Measurements from ENCODE around the gene REELD1. TPM values are rescaled to one million over a fixed set of nuclear protein-coding genes. Genes with fewer than 3 reads are reported as not detected.

Gene REELD1
- total and polyA plus RNA-seq, 2 donors (not counting 3 experiments of a cell fraction or from before 2014, with no cell fraction given): not detected

GRCh38 chr4:146210890-146211289 is 3.4 kb upstream of the REELD1 start:
- Histone ChIP-seq H3K79me2 (ENCODE audit: control insufficient read depth, insufficient read depth, low read length) (no peaks in the 10 kb centered on the region), H3K36me3 (ENCODE audit: control insufficient read depth in 2 of 2, extremely low read depth in 1 of 2, insufficient read depth in 2 of 2, low read length in 2 of 2) (no peaks in the 10 kb centered on the region), H3K27me3 (ENCODE audit: control insufficient read depth in 2 of 2, insufficient read depth in 2 of 2, low read length in 2 of 2) (peaks cover 2 to 16% of the 10 kb centered on the region in 2 experiments), H4K20me1 (replicated peaks; ENCODE audit: control insufficient read depth, extremely low read depth, insufficient read depth, low read length) (no peaks in the 10 kb centered on the region), H2AFZ (ENCODE audit: low read depth, low read length) (no peak overlapping the region), H3K4me3 (replicated peaks in 1 of 3; ENCODE audit: insufficient read depth in 1 of 3, low read depth in 1 of 3, low read length in 3 of 3) (no peak overlapping the region), H3K4me1 (ENCODE audit: control insufficient read depth, extremely low read depth, insufficient read depth, low read length) (no peaks in the 10 kb centered on the region), H3K9me1 (replicated peaks; ENCODE audit: control insufficient read depth, extremely low read depth, insufficient read depth, low read length) (no peaks in the 10 kb centered on the region), H3K27ac (ENCODE audit: insufficient read depth, low read depth, low read length) (no peak overlapping the region), H3K9me3 (replicated peaks; ENCODE audit: control insufficient read depth, insufficient read depth, low read length) (no peaks in the 10 kb centered on the region), H3K9ac (replicated peaks; ENCODE audit: extremely low read depth, insufficient read depth, low read length) (no peak overlapping the region), H3K4me2 (ENCODE audit: insufficient read depth, low read length) (no peak overlapping the region)
- DNase-seq (ENCODE audit: low read depth, low spot score) (no peak), FAIRE-seq (no peak)
- dilution Hi-C loops (cut with MboI; ENCODE audit: extremely low pct_ligation_motif_present, low sequenced_read_pairs) (no loop called here), intact Hi-C loops (cut with micrococcal nuclease) (no loop called here)
- no peak for TF ChIP-seq POLR2AphosphoS5 (IDR thresholded peaks at IDR 0.05; ENCODE audit: insufficient read depth, low read depth, low read length)
- no peak for TF ChIP-seq MYC (IDR thresholded peaks at IDR 0.05; ENCODE audit: low read depth, low read length)
- TF ChIP-seq MAX (IDR thresholded peaks at IDR 0.05; ENCODE audit: insufficient read depth, insufficient read length): no peak
- TF ChIP-seq FOS (IDR thresholded peaks at IDR 0.05; ENCODE audit: borderline replicate concordance, insufficient read depth, low read length): no peak
- no peak for TF ChIP-seq CTCF (IDR thresholded peaks at IDR 0.05; ENCODE audit: extremely low read depth in 1 of 2, insufficient read depth in 1 of 2, low read depth in 1 of 2, low read length in 2 of 2)
- no peak for TF ChIP-seq EZH2 (IDR thresholded peaks at IDR 0.05; ENCODE audit: borderline replicate concordance, low read depth, low read length, severe bottlenecking)
- TF ChIP-seq JUN (IDR thresholded peaks at IDR 0.05; ENCODE audit: borderline replicate concordance, insufficient read depth, insufficient read length, low read depth): no peak
- TF ChIP-seq POLR2A (IDR thresholded peaks at IDR 0.05; ENCODE audit: low read depth, low read length): no peak
- TF ChIP-seq GATA2 (IDR thresholded peaks at IDR 0.05; ENCODE audit: insufficient read depth, insufficient read length, low read depth, low read length): no peak
- POLR2A ChIA-PET: no interaction called here
- CTCF ChIA-PET: interaction anchor here (1.4 kb wide), 1 partner anchor 12 kb away, joined by 3 read pairs; no protein-coding TSS in a partner anchor
- BruUV-seq (replicated peaks): no TSS peak

Data from endothelial cell of umbilical vein (primary cell).